Lung (tissue), 12 donors: ENCODE measurements around the gene TMEM156. TPM values are rescaled to one million over a fixed set of nuclear protein-coding genes. Genes with fewer than 3 reads are reported as not detected.

Experiments used
- ATAC-seq: fragments of 200-7000 bp; cut with Tn5 transposase; one replicate; pipeline ENCODE4 v1.9.1; 2020; ENCODE audit warnings: moderate number of reproducible peaks; ENCODE audit not compliant: insufficient read depth, low FRiP score
- DNase-seq, 3 donors: peaks; one replicate each; pipeline ENCODE4 v3.0.0-alpha.2; 2013 to 2017
- H3K27ac ChIP-seq, 2 donors: one replicate each; pipeline ENCODE4 v1.5.1; 2013; ENCODE audit warnings: mild to moderate bottlenecking in 2 of 2, moderate library complexity in 2 of 2, control low read depth in 1 of 2, inconsistent platforms in 1 of 2, low read depth in 1 of 2, low read length in 1 of 2
- H3K27me3 ChIP-seq, 3 donors: one replicate each; pipeline ENCODE4 v1.5.1; 2013; ENCODE audit warnings: low read length in 2 of 3; ENCODE audit not compliant: control insufficient read depth in 3 of 3, insufficient read depth in 3 of 3
- H3K36me3 ChIP-seq, 4 donors: one replicate each; pipeline ENCODE4 v1.5.1; 2013; ENCODE audit warnings: low read length in 4 of 4, mild to moderate bottlenecking in 1 of 4, moderate library complexity in 1 of 4; ENCODE audit not compliant: control insufficient read depth in 4 of 4, insufficient read depth in 4 of 4
- H3K4me1 ChIP-seq, 5 donors: one replicate each; pipeline ENCODE4 v1.5.1; 2013; ENCODE audit warnings: low read length in 5 of 5, mild to moderate bottlenecking in 2 of 5, moderate library complexity in 1 of 5; ENCODE audit not compliant: control insufficient read depth in 5 of 5, insufficient read depth in 5 of 5
- H3K4me3 ChIP-seq: one replicate; pipeline ENCODE4 v1.5.1; 2013; ENCODE audit warnings: mild to moderate bottlenecking, control low read depth, moderate library complexity
- H3K9ac ChIP-seq, 2 donors: one replicate each; pipeline ENCODE4 v1.5.1; 2013; ENCODE audit warnings: low read length in 2 of 2, control low read depth in 1 of 2; ENCODE audit not compliant: insufficient read depth in 1 of 2
- H3K9me3 ChIP-seq, 4 donors: one replicate each; pipeline ENCODE4 v1.5.1; 2013; ENCODE audit warnings: low read length in 3 of 4, mild to moderate bottlenecking in 1 of 4, moderate library complexity in 1 of 4; ENCODE audit not compliant: control insufficient read depth in 4 of 4, insufficient read depth in 3 of 4
- WGBS, 2 donors: extraction: QIAGEN DNeasy Blood & Tissue Kit; methylation state at CpG; one replicate each; pipeline ENCODE4 v1.1.7; 2013; 5-methylcytosine and 5-hydroxymethylcytosine counted together
- polyA plus RNA-seq, 2 donors: library from polyadenylated mRNA; stranded (reverse); fragments of 200-250 nt; gene quantifications; one replicate each; pipeline ENCODE4 v1.2.1, GENCODE V29; 2013
- total RNA-seq, 2 donors: library from RNA; depleted of rRNA in 1 of 2; stranded (reverse); fragments of >200 nt in 1 of 2; gene quantifications; one replicate each; pipeline ENCODE4 v1.2.1, GENCODE V29; 2014 to 2021
- TF ChIP-seq, protein P1 (sequence below): IDR thresholded peaks from 2 replicates; pipeline ENCODE4 v1.5.1; 2012; ENCODE audit warnings: mild to moderate bottlenecking; ENCODE audit errors: control extremely low read depth, extremely low read depth
- donor health status: control.
- donor health status: control.
- donor health status: Bipolar disorder and iron deficiency.
- donor health status: healthy.
- donor health status: DM: yes; HTN: yes; CAD: no.

Gene TMEM156
- total and polyA plus RNA-seq, 4 donors: 0.95 to 3.5 (median 1.2) TPM

DNA sequence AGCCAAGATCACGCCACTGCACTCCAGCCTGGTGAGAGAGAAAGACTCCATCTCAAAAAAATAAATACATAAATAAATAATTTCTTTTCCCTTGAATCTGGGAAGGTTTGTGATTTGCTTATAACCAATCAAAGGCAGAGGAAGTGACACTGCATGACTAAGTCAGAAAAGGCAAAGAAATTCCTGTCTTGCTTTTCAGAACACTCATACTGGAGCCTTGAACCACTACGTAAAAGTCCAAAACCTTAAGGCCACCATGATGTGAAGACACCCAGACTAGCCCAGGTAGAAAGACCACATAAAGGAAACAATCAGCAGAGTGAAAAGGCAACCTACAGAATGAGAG, 36.6 kb downstream of the TMEM156 start:
- no peak overlapping the region for H3K4me3 ChIP-seq
- ATAC-seq: no peak
- no peak for DNase-seq
- H3K9me3 ChIP-seq: peaks cover 0 to 6% (median 0%) of the 10 kb centered on the region in 4 donors
- H3K4me1 ChIP-seq: no peaks in the 10 kb centered on the region
- no peak overlapping the region for H3K27ac ChIP-seq
- TF ChIP-seq, protein P1, sequence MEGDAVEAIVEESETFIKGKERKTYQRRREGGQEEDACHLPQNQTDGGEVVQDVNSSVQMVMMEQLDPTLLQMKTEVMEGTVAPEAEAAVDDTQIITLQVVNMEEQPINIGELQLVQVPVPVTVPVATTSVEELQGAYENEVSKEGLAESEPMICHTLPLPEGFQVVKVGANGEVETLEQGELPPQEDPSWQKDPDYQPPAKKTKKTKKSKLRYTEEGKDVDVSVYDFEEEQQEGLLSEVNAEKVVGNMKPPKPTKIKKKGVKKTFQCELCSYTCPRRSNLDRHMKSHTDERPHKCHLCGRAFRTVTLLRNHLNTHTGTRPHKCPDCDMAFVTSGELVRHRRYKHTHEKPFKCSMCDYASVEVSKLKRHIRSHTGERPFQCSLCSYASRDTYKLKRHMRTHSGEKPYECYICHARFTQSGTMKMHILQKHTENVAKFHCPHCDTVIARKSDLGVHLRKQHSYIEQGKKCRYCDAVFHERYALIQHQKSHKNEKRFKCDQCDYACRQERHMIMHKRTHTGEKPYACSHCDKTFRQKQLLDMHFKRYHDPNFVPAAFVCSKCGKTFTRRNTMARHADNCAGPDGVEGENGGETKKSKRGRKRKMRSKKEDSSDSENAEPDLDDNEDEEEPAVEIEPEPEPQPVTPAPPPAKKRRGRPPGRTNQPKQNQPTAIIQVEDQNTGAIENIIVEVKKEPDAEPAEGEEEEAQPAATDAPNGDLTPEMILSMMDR: no peak
- H3K9ac ChIP-seq: no peak overlapping the region
- 94% methylated on average over 2 of the region's 2 CpGs for WGBS, 2 donors
- H3K36me3 ChIP-seq: no peaks in the 10 kb centered on the region
- no peaks in the 10 kb centered on the region for H3K27me3 ChIP-seq

DNA sequence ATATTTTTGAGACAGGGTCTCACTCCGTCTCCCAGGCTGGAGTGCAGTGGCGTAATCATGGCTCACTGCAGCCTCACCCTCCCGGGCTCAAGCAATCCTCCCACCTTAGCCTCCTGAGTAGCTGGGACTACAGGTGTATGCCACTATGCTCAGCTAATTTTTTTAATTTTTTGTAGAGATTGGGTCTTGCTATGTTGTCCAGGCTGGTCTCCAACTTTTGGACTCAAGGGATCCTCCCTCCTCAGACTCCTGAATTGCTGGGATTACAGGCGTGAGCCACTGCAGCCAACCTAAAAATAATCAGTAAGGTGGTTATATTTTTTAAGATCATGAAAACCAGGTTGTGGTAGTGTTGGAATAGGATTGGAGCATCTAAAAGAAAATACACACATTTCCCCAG, 38.1 kb downstream of the TMEM156 start:
- 94 to 95% methylated on average over 4 of the region's 4 CpGs for WGBS, 2 donors
- Histone ChIP-seq H3K9me3 (no peaks in the 10 kb centered on the region), H3K4me1 (no peaks in the 10 kb centered on the region), H3K27me3 (no peaks in the 10 kb centered on the region), H3K4me3 (no peak overlapping the region), H3K27ac (no peak overlapping the region), H3K9ac (no peak overlapping the region), H3K36me3 (no peaks in the 10 kb centered on the region)
- no peak for ATAC-seq
- DNase-seq: no peak
- TF ChIP-seq, protein P1: no peak

DNA sequence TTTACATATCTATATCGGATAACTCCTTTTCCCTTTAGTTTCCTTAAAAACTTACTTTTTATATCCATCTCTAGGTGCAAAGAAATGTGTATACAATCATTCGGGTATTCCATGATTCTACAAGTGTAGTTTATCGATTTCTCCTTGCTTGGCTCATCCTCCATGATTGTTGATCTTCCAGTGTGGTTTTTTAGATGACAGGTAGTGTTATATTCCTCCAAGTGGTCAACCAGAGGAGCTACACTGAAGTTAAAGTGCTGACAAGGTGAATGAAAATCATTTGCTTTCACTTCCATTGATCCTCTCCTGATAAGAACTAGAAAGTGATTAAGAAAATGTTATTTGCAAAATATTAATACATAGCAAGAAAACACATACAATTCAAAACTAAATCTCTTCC, 38.5 kb downstream of the TMEM156 start:
- no peak overlapping the region for H3K9ac ChIP-seq
- no peak overlapping the region for H3K4me3 ChIP-seq
- 96 to 97% methylated on average over 3 of the region's 3 CpGs for WGBS, 2 donors
- ATAC-seq (no peak), DNase-seq (no peak)
- H3K27me3 ChIP-seq: no peaks in the 10 kb centered on the region
- H3K27ac ChIP-seq: no peak overlapping the region
- no peaks in the 10 kb centered on the region for H3K4me1 ChIP-seq
- TF ChIP-seq, protein P1: no peak
- H3K9me3 ChIP-seq: no peaks in the 10 kb centered on the region
- H3K36me3 ChIP-seq: no peaks in the 10 kb centered on the region

DNA sequence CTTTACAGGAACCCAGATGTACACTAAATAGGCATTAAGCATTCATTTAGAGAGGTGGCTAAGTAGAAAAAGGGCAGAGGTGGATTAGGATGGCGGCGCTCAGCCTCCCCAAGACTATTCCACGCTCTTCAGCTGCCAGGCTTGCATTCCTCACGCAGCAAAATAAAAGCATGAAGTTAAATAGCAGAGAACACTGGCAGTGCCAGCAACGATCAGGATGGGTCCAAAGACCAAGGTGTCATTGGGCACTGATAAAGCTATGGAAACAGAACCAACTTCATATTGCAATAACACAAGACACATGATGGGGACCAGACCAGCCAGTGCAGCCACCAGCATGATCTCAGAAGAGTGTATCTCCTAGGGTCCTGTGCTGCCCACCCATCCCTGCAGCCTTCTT, 42.0 kb downstream of the TMEM156 start:
- Histone ChIP-seq H3K4me3 (no peak overlapping the region), H3K9me3 (no peaks in the 10 kb centered on the region), H3K27ac (no peak overlapping the region), H3K9ac (no peak overlapping the region), H3K27me3 (no peaks in the 10 kb centered on the region), H3K36me3 (no peaks in the 10 kb centered on the region), H3K4me1 (no peaks in the 10 kb centered on the region)
- DNase-seq (no peak), ATAC-seq (no peak)
- 86 to 88% methylated on average over 5 of the region's 5 CpGs for WGBS, 2 donors
- TF ChIP-seq, protein P1: no peak
